ENCODE results near the gene THADA. TPM values are rescaled to one million over a fixed set of nuclear protein-coding genes. Genes with fewer than 3 reads are reported as not detected.

Gene THADA
- total and polyA plus RNA-seq, 2 donors (not counting 3 experiments of a cell fraction or from before 2014, with no cell fraction given) = 22.6 to 25.3 TPM

- POLR2A ChIA-PET = no interaction called here
- BruUV-seq (replicated peaks) = no TSS peak
These were observed 276.3 kb downstream of the THADA start for GRCh38 chr2:43319541-43319940.

More at GRCh38 chr2:43319541-43319940, 276.3 kb downstream of the THADA start:
- H3K9me3 ChIP-seq (replicated peaks; ENCODE audit: control insufficient read depth, insufficient read depth, low read length) = no peaks in the 10 kb centered on the region
- dilution Hi-C loops (cut with MboI; ENCODE audit: extremely low pct_ligation_motif_present, low sequenced_read_pairs) (no loop called here), intact Hi-C loops (cut with micrococcal nuclease) (no loop called here)
- no peak overlapping the region for H3K4me2 ChIP-seq (ENCODE audit: insufficient read depth, low read length)
- H3K4me1 ChIP-seq (ENCODE audit: control insufficient read depth, extremely low read depth, insufficient read depth, low read length) = peaks cover 22% of the 10 kb centered on the region
- H3K36me3 ChIP-seq (ENCODE audit: control insufficient read depth in 2 of 2, extremely low read depth in 1 of 2, insufficient read depth in 2 of 2, low read length in 2 of 2) = no peaks in the 10 kb centered on the region
- FAIRE-seq (no peak), DNase-seq (ENCODE audit: low read depth, low spot score) (peak; percentile 35)
- TF ChIP-seq GATA2 (IDR thresholded peaks at IDR 0.05; ENCODE audit: insufficient read depth, insufficient read length, low read depth, low read length) = no peak
- TF ChIP-seq JUN (IDR thresholded peaks at IDR 0.05; ENCODE audit: borderline replicate concordance, insufficient read depth, insufficient read length, low read depth) = no peak
- no peak for TF ChIP-seq MYC (IDR thresholded peaks at IDR 0.05; ENCODE audit: low read depth, low read length)
- no peak for TF ChIP-seq POLR2A (IDR thresholded peaks at IDR 0.05; ENCODE audit: low read depth, low read length)
- no peak for TF ChIP-seq EZH2 (IDR thresholded peaks at IDR 0.05; ENCODE audit: borderline replicate concordance, low read depth, low read length, severe bottlenecking)
- TF ChIP-seq MAX (IDR thresholded peaks at IDR 0.05; ENCODE audit: insufficient read depth, insufficient read length) = no peak
- TF ChIP-seq CTCF (IDR thresholded peaks at IDR 0.05; ENCODE audit: extremely low read depth in 1 of 2, insufficient read depth in 1 of 2, low read depth in 1 of 2, low read length in 2 of 2) = no peak
- no peak for TF ChIP-seq FOS (IDR thresholded peaks at IDR 0.05; ENCODE audit: borderline replicate concordance, insufficient read depth, low read length)
- TF ChIP-seq POLR2AphosphoS5 (IDR thresholded peaks at IDR 0.05; ENCODE audit: insufficient read depth, low read depth, low read length) = no peak
- H3K9me1 ChIP-seq (replicated peaks; ENCODE audit: control insufficient read depth, extremely low read depth, insufficient read depth, low read length) = no peaks in the 10 kb centered on the region
- CTCF ChIA-PET = interaction anchor here (1.2 to 2.0 kb wide), 4 partner anchors 20 to 27 kb away, joined by 3 to 5 read pairs (median 4); no protein-coding TSS in a partner anchor
- H3K27me3 ChIP-seq (ENCODE audit: control insufficient read depth in 2 of 2, insufficient read depth in 2 of 2, low read length in 2 of 2) = no peaks in the 10 kb centered on the region
- H3K9ac ChIP-seq (replicated peaks; ENCODE audit: extremely low read depth, insufficient read depth, low read length) = no peak overlapping the region
- no peaks in the 10 kb centered on the region for H4K20me1 ChIP-seq (replicated peaks; ENCODE audit: control insufficient read depth, extremely low read depth, insufficient read depth, low read length)
- no peak overlapping the region for H3K4me3 ChIP-seq (replicated peaks in 1 of 3; ENCODE audit: insufficient read depth in 1 of 3, low read depth in 1 of 3, low read length in 3 of 3)
- H3K27ac ChIP-seq (ENCODE audit: insufficient read depth, low read depth, low read length) = no peak overlapping the region
- H3K79me2 ChIP-seq (ENCODE audit: control insufficient read depth, insufficient read depth, low read length) = no peaks in the 10 kb centered on the region
- H2AFZ ChIP-seq (ENCODE audit: low read depth, low read length) = no peak overlapping the region

All from endothelial cell of umbilical vein (primary cell).